Activated CD4-positive, alpha-beta T cell treated with anti-CD3 and anti-CD28 coated beads, Interleukin-2, amount 10 ng/mL, durations not matched to agents 24 days and 14 days (primary cell): ENCODE data around the gene COMMD10. TPM values are rescaled to one million over a fixed set of nuclear protein-coding genes. Genes with fewer than 3 reads are reported as not detected.

Experiments used
- DNase-seq: peaks from one replicate; pipeline ENCODE4 v3.0.0; 2022
- H3K27ac Mint-ChIP-seq: one replicate; pipeline ENCODE4 v1.8.0; 2022; ENCODE audit warnings: mild to moderate bottlenecking, mixed read lengths
- H3K27me3 Mint-ChIP-seq: one replicate; pipeline ENCODE4 v1.8.0; 2022; ENCODE audit warnings: mixed read lengths
- H3K36me3 Mint-ChIP-seq: one replicate; pipeline ENCODE4 v1.8.0; 2022; ENCODE audit warnings: low read depth, mild to moderate bottlenecking, mixed read lengths
- H3K4me1 Mint-ChIP-seq: one replicate; pipeline ENCODE4 v1.8.0; 2021; ENCODE audit warnings: mixed read lengths
- H3K4me3 Mint-ChIP-seq: one replicate; pipeline ENCODE4 v1.8.0; 2022; ENCODE audit warnings: mild to moderate bottlenecking, moderate library complexity, mixed read lengths
- H3K9me3 Mint-ChIP-seq: one replicate; pipeline ENCODE4 v1.8.0; 2021; ENCODE audit warnings: mixed read lengths
- intact Hi-C: fragments of 100-400 bp; cut with micrococcal nuclease; formaldehyde crosslinking; loops from one replicate; pipeline ENCODE4 v1.15.1; 2023
- total RNA-seq: library from RNA; stranded (reverse); gene quantifications from 2 replicates; pipeline ENCODE4 v1.2.3, GENCODE V29; 2022

Gene COMMD10
- total RNA-seq, 1 donor from 2014 or later, result 22.2 TPM

GRCh38 chr5:116209166-116209565 is 124.3 kb downstream of the COMMD10 start:
- no peaks in the 10 kb centered on the region for H3K27me3 Mint-ChIP-seq
- no peaks in the 10 kb centered on the region for H3K9me3 Mint-ChIP-seq
- no peaks in the 10 kb centered on the region for H3K36me3 Mint-ChIP-seq
- no peaks in the 10 kb centered on the region for H3K4me1 Mint-ChIP-seq
- no peak for DNase-seq
- H3K27ac Mint-ChIP-seq, result no peak overlapping the region
- H3K4me3 Mint-ChIP-seq, result no peak overlapping the region
- intact Hi-C loops, result no loop called here

- no peak for DNase-seq
- intact Hi-C loops, result no loop called here
- Mint-ChIP-seq H3K9me3 (no peaks in the 10 kb centered on the region), H3K4me3 (no peak overlapping the region), H3K36me3 (no peaks in the 10 kb centered on the region), H3K27ac (no peak overlapping the region), H3K4me1 (no peaks in the 10 kb centered on the region), H3K27me3 (no peaks in the 10 kb centered on the region)
These were observed 127.4 kb downstream of the COMMD10 start for GRCh38 chr5:116212225-116212624.

GRCh38 chr5:116216246-116216645 is 131.4 kb downstream of the COMMD10 start:
- Mint-ChIP-seq H3K27ac (no peak overlapping the region), H3K4me3 (no peak overlapping the region)

GRCh38 chr5:116225281-116225922 is 140.6 kb downstream of the COMMD10 start:
- Mint-ChIP-seq H3K4me3 (no peak overlapping the region), H3K4me1 (no peaks in the 10 kb centered on the region), H3K27me3 (no peaks in the 10 kb centered on the region), H3K27ac (no peak overlapping the region), H3K9me3 (peaks cover 4% of the 10 kb centered on the region), H3K36me3 (no peaks in the 10 kb centered on the region)
- DNase-seq, result no peak
- intact Hi-C loops, result no loop called here

More at GRCh38 chr5:116216246-116216645, 131.4 kb downstream of the COMMD10 start:
- intact Hi-C loops, result no loop called here
- DNase-seq, result no peak
- no peaks in the 10 kb centered on the region for H3K36me3 Mint-ChIP-seq
- no peaks in the 10 kb centered on the region for H3K9me3 Mint-ChIP-seq
- H3K27me3 Mint-ChIP-seq, result no peaks in the 10 kb centered on the region
- no peaks in the 10 kb centered on the region for H3K4me1 Mint-ChIP-seq

- Mint-ChIP-seq H3K36me3 (no peaks in the 10 kb centered on the region), H3K4me3 (no peak overlapping the region), H3K27ac (no peak overlapping the region), H3K27me3 (no peaks in the 10 kb centered on the region), H3K9me3 (no peaks in the 10 kb centered on the region), H3K4me1 (no peaks in the 10 kb centered on the region)
- intact Hi-C loops, result no loop called here
- no peak for DNase-seq
These were observed 144.4 kb downstream of the COMMD10 start for GRCh38 chr5:116229131-116229689.

- no peak overlapping the region for H3K27ac Mint-ChIP-seq
- H3K4me1 Mint-ChIP-seq, result no peaks in the 10 kb centered on the region
- no peaks in the 10 kb centered on the region for H3K27me3 Mint-ChIP-seq
- H3K36me3 Mint-ChIP-seq, result no peaks in the 10 kb centered on the region
- no peaks in the 10 kb centered on the region for H3K9me3 Mint-ChIP-seq
- no peak overlapping the region for H3K4me3 Mint-ChIP-seq
- DNase-seq, result no peak
- intact Hi-C loops, result no loop called here
These were observed 146.5 kb downstream of the COMMD10 start for GRCh38 chr5:116231288-116231687.

GRCh38 chr5:116234681-116235080 is 149.9 kb downstream of the COMMD10 start:
- Mint-ChIP-seq H3K4me1 (no peaks in the 10 kb centered on the region), H3K36me3 (no peaks in the 10 kb centered on the region), H3K27me3 (no peaks in the 10 kb centered on the region), H3K4me3 (no peak overlapping the region), H3K27ac (no peak overlapping the region), H3K9me3 (no peaks in the 10 kb centered on the region)
- intact Hi-C loops, result no loop called here
- DNase-seq, result no peak

GRCh38 chr5:116237917-116238500 is 153.2 kb downstream of the COMMD10 start:
- intact Hi-C loops, result no loop called here
- H3K36me3 Mint-ChIP-seq, result no peaks in the 10 kb centered on the region
- H3K4me3 Mint-ChIP-seq, result no peak overlapping the region
- DNase-seq, result no peak
- H3K27me3 Mint-ChIP-seq, result no peaks in the 10 kb centered on the region
- H3K9me3 Mint-ChIP-seq, result no peaks in the 10 kb centered on the region
- H3K4me1 Mint-ChIP-seq, result no peaks in the 10 kb centered on the region
- no peak overlapping the region for H3K27ac Mint-ChIP-seq

GRCh38 chr5:116242343-116242742 is 157.5 kb downstream of the COMMD10 start:
- H3K27me3 Mint-ChIP-seq, result no peaks in the 10 kb centered on the region
- H3K27ac Mint-ChIP-seq, result no peak overlapping the region
- H3K4me1 Mint-ChIP-seq, result no peaks in the 10 kb centered on the region
- DNase-seq, result no peak
- intact Hi-C loops, result no loop called here
- H3K36me3 Mint-ChIP-seq, result no peaks in the 10 kb centered on the region
- no peak overlapping the region for H3K4me3 Mint-ChIP-seq
- H3K9me3 Mint-ChIP-seq, result peaks cover 6% of the 10 kb centered on the region

- H3K9me3 Mint-ChIP-seq, result peaks cover 6% of the 10 kb centered on the region
- intact Hi-C loops, result no loop called here
- H3K36me3 Mint-ChIP-seq, result no peaks in the 10 kb centered on the region
- H3K27ac Mint-ChIP-seq, result no peak overlapping the region
- no peak overlapping the region for H3K4me3 Mint-ChIP-seq
- H3K27me3 Mint-ChIP-seq, result no peaks in the 10 kb centered on the region
- DNase-seq, result no peak
- H3K4me1 Mint-ChIP-seq, result no peaks in the 10 kb centered on the region
These were observed 163.6 kb downstream of the COMMD10 start for GRCh38 chr5:116248432-116248831.

GRCh38 chr5:116249648-116250047 is 164.8 kb downstream of the COMMD10 start:
- Mint-ChIP-seq H3K4me3 (no peak overlapping the region), H3K4me1 (no peaks in the 10 kb centered on the region), H3K9me3 (peaks cover 6% of the 10 kb centered on the region), H3K27ac (no peak overlapping the region), H3K36me3 (no peaks in the 10 kb centered on the region), H3K27me3 (no peaks in the 10 kb centered on the region)
- intact Hi-C loops, result no loop called here
- DNase-seq, result no peak

- Mint-ChIP-seq H3K9me3 (peaks cover 6% of the 10 kb centered on the region), H3K36me3 (no peaks in the 10 kb centered on the region), H3K4me1 (no peaks in the 10 kb centered on the region), H3K4me3 (no peak overlapping the region), H3K27ac (no peak overlapping the region), H3K27me3 (no peaks in the 10 kb centered on the region)
- no peak for DNase-seq
- intact Hi-C loops, result no loop called here
These were observed 171.9 kb downstream of the COMMD10 start for GRCh38 chr5:116256717-116257116.

- intact Hi-C loops, result no loop called here
- Mint-ChIP-seq H3K27ac (no peak overlapping the region), H3K27me3 (no peaks in the 10 kb centered on the region), H3K4me3 (no peak overlapping the region), H3K36me3 (peaks cover 5% of the 10 kb centered on the region), H3K4me1 (no peaks in the 10 kb centered on the region), H3K9me3 (peaks cover 26% of the 10 kb centered on the region)
- no peak for DNase-seq
These were observed 180.6 kb downstream of the COMMD10 start for GRCh38 chr5:116265471-116265870.

- Mint-ChIP-seq H3K27me3 (no peaks in the 10 kb centered on the region), H3K36me3 (peaks cover under 1% of the 10 kb centered on the region), H3K27ac (no peak overlapping the region), H3K4me3 (no peak overlapping the region), H3K4me1 (no peaks in the 10 kb centered on the region), H3K9me3 (peaks cover 18% of the 10 kb centered on the region)
- intact Hi-C loops, result no loop called here
- no peak for DNase-seq
These were observed 186.7 kb downstream of the COMMD10 start for GRCh38 chr5:116271446-116272025.
